HG03558 (cell line): ENCODE results near the gene CRTAP.
"Not testable (repeated sequence)": the region's sequence is repeated elsewhere in the genome, so short reads cannot be mapped to it uniquely, and the experiment has no call there.

Experiments used
- ATAC-seq: cut with Tn5 transposase; IDR thresholded peaks from one replicate; pipeline ENCODE4 v1.9.1; 2021; ENCODE audit warnings: moderate number of reproducible peaks; ENCODE audit not compliant: unreplicated experiment; ENCODE audit errors: extremely low read depth

Gene CRTAP

DNA sequence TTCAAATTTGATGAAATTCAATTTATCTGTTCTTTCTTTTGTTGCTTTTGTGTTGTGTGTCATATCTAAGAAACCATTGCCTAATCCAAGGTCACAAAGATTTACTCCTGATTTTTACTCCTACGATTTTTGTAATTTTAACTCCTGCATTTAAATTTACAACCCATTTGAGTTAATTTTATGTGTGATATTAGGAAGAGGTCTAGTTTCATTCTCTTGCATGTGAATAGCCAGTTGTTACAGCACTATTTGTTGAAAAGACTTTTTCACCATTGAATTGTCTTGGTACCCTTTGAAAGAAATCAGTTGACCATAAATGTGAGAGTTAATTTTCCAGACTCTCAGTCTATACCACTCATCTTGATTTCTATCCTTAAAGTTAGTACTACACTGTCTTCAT lies 23.9 kb downstream of the CRTAP start:
- ATAC-seq = no peak

DNA sequence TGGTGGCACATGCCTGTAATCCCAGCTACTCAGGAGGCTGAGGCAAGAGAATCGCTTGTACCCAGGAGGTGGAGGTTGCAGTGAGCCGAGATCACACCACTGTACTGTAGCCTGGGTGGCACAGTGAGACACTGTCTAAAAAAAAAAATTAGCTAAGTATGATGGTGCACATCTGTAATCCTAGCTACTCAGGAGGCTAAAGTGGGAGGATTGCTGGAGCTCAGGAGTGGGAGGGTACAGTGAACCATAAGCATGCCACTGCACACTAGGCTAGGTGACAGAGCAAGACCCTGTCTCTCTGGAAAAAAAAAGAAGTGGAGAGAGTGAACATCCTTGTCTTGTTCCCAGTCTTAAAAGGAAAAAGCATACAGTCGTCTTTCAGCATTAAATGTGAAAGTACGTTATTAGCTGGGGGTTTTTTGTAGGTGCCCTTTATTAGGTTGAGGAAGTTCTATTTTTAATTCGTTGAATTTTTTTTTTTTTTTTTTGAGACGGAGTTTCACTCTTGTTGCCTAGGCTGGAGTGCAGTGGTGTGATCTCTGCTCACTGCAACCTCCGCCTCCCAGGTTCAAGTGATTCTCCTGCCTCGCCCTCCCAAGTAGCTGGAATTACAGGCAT lies 25.3 kb downstream of the CRTAP start:
- not testable (repeated sequence) for ATAC-seq

DNA sequence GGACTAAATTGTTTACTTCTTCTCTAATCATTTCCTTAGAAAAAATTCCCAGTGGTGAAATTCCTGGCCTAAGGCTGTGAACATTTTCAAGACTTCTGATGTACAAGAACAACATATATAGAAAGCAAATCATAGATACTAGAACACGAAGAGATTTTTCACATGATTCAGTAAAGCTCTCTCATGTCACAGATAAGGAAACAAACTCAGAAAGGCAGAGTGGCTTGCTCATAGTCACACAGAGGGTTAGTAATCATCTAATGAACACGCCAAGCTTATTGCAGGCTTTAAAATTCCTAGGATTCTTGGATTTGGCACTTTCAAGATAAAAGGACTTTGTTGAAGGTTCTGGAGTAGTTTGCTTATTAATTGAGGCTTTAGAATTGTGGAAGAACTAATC lies 26.2 kb downstream of the CRTAP start:
- ATAC-seq = no peak

DNA sequence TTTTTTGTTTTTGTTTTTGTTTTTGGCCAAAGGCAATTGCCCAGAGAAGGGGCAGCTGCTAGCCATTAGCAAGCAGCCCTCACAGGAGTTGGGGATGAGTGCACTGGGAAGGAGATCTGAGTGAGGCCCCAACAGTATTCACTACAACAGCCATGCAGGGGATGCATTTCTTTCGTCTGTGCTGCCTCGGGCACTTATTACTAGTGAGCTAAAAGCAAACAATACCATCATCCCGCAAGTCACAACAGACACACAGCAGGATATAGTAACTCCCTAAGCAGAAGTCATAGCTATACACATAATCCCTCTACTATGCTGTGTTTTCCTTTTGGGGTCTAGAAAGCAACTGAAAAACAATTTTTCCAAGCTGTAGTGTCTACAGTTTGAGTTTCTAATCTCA lies 27.2 kb downstream of the CRTAP start:
- no peak for ATAC-seq

DNA sequence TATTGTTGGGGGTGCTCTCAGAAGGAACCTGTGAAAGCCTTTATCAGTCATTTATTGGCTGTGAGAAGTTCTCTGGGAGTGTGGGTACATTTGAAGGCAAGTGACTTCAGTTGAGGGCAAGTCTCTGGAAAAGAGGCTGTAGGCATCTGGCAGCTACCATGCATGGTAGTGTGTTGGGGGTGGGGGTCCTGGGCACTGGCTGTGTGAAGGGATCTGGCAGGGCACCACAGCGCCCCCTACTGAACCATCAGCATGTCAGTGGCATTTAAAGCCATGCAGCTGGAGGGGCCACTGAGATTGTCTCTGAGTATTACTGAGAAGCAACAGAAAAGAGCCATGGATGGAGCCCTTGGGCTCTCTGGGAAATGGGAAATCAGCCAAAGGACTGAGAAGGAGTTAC lies 30.6 kb downstream of the CRTAP start:
- ATAC-seq = no peak

DNA sequence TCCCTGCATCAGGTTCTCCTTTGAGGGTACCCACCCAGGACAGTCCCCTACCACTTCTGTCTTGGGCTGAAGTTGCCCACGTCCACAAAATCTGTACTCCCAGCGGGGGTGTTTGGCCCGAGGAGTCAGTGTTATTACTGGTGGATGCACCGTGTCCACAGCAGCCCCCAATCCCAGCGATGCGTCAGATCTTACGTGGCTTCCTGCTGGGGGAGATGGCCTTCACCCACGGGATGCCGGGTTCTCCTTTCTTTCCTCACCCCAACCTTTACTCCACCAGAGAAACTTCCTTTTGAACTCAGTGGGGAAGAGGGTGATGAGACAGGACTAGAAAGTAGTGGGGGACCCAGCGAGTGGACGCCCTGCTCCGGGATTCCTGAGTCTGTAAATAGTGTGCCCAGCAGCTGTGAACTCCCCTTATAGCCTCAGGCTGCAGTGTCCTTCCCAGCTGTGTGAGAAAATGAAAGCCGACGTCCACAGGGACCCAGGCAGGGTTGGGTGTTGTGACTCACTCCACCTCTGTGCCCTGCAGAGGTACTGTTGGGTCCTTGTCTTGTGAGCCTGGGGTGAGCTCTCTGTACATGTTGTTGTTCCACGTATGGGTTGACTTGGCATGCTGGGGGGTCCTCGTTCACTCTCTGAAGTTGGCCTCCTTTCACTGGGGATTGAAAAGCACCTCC lies 31.5 kb downstream of the CRTAP start:
- no peak for ATAC-seq

DNA sequence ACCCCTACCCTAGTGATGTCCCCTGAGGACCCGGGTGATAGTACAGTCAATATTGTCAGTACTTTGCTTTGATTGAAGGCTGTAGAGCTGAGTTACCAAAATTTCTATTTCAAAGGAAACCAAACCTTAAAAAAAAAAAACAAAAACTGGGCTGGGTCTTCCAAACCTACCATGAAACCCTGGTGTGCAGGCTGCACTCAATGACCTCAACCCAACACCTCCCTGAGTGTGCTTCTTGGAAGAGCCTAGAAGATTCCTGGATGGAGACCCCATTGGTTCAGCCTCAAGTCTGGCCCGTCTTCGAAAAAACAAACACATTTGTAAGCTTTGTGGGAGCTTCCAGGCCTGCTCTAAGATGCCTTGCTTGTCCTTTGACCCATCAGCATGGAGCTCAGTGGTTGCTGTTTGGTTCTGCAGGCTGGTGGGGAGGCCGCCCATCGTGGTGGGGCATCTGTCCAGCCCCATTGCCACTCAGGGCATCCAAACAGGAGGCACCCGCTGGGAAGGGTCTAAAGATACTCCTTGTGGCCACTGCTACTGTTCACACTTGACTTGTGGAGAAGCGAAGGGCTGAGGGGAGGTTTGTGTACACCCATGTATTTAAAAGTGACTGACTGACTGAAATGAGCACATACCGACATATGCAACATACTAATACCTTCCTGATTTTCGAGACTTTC lies 32.2 kb downstream of the CRTAP start:
- no peak for ATAC-seq

DNA sequence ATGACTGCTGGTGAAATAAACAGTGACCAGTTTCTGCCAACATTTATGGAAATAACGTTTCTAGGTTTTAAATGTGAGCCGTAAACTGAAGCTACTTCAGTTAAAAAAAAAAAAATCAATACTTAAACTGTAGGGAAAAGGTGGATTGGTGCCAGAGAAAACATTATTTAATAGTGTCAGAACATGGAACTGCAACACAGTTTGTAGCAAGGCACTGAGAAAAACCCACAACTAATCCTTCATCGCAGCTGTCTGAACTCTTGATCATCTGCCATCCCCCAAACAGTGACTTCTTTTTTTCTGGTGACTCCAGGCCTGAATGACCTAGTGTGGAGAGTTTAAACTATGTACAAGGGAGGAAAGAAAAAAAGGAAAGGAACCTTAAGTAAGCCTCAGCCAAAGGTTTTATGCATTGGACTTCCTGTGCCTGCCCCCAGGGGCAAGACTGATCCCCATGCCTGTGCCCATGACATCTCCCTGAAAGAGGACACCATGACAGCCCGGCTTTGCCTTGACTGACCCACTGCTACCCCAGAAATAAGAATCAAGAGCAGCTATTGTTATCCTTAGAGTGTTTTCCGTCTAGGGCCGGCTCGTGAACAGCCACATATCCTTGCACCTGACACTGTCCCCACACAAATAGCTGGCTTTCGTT lies 33.1 kb downstream of the CRTAP start:
- no peak for ATAC-seq

DNA sequence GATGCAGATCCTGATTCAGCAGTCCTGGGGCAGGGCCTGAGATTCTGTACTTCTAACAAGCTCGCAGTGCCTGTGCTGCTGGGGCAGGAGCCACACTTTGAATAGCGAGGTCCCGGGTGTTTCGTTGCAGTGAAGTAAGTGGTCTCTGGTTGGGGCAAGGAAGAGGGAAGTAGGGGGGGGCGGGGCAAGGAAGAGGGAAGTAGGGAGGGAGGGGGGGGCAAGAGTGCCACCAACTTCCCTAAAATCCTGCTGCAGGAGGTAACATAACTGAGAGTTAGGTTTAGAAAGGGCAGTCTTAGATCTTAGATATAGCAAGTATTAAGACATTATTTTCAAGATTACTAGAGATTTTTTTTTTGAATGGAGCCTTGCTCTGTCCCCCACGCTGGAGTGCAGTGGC lies 35.5 kb downstream of the CRTAP start:
- no peak for ATAC-seq

DNA sequence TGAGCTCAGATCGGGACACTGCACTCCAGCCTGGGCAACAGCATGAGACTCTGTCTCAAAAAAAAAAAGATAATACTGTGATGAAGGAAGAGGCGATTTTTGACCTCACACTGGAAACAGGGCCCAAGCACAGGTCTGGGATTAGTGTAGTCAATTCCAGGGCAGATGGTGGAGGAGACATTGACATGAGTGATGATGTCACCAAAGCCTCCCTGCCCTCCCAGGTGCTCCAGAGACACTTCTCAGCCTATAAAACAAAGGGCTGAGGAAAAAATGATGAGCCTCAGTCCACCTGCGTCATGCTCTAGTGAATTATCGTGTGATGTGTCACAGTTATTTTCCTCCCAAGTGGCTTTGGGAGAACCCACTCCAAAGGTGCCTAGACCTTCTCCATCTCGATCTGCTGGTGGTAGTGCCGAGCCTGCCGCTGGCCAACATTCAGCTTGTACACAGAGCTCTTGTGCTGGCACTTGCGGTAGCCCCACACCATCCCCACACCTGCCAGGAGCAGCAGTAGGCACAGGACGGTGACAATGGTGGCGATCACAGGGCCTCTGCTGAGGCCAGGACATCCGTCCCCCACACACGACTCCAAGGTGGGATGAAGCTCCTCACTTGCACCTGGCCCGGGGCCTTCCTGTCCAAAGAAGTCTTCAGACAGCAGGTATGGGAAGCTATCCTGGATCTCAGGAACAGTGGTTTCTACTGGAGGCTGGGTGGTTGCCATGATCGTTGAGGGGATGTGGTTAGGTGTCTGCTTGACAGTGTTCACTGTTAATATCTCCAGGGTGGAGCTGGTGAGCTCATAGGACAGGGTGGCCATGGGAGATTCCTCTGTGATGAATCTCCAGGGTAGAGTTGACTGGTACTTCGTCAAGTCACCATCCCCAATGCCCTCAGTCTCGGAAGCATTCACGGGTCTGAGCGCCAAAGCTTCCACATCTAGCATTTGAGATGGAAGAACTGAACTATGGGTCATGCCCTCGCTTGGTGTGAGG lies 38.8 kb downstream of the CRTAP start:
- ATAC-seq = no peak

DNA sequence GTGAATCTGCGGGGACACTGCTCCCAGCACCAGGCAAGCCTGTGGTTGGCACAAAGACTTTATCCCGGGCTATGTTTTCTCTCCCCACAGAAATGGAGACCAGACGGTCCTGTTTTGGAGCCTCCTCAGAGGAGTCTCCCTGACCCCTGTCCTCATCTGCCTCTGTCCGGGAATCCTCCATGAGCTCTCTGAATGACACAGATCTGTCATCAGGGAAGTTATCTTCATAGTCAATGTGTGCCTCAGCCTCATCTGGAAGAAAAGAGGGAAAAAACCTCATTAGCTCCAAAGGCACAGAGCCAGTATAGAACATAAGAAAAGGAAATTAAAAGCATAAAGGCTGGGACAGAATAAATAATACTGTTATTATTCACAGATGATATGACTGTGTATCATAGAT lies 40.0 kb downstream of the CRTAP start:
- no peak for ATAC-seq

DNA sequence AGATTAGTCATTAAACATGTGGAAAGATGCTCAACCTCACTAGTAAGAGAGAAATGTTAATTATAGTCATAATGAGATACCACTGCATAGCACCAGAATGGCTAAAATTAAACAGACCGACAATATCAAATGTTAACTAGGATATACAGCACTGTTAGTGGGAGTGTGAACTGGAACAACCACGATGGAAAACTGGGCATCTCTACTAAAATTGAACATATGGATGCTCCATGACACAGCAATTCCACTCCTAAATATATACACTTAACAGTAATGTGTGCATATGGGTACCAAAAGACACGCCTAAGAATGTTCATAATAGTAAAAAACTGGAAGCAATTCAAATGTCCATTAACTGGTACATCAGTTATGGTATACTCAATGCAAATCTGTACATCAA lies 41.5 kb downstream of the CRTAP start:
- ATAC-seq = no peak

DNA sequence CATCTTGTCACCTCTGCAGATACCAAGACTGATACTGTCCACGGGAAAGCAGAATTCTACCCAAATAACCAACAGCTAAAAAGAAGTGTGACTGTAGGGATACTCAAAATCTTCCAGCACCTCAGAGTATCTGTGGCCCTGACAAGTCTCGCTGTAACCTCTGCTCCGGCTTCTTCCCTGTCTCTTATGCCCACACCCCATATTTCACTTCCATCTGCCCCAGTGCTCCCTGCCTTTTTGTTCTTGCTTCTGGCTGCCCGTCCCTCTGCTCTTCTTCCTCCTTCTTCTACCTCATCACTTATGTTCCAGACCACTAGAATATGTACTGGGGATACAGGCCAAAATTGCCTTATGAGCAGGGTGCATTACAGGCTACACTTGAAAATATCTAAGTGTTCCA lies 45.4 kb downstream of the CRTAP start:
- ATAC-seq = no peak

DNA sequence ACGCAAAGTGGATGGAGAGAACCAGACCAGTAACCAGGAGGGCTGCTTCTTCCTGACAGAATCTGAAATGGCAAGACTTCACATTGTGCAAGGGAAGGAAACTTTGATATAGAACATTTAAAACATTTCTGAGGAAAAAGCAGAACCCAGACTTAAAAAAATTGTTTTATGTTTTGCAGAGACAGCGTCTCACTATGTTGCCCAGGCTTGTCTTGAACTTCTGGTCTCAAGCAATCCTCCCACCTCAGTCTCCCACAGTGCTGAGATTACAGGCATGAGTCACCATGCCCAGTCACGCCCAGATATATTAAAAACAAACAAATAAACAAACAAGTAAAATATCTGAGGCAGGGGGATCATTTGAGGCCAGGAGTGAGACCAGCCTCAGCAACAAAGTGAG lies 46.2 kb downstream of the CRTAP start:
- ATAC-seq = no peak

DNA sequence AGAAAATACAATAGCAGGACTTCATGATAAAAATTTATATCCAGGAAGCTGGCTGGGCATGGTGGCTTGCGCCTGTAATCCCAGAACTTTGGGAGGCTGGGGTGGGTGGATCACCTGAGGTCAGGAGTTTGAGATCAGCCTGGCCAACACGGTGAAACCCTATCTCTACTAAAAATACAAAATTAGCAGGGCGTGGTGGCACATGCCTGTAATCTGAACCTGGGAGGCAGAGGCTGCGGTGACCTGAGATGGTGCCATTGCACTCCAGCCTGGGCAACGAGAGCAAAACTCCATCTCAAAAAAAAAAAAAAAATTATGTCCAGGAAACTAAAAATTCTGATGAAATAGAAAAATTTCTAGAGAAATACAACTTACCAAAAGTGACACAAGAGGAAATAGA lies 48.8 kb downstream of the CRTAP start:
- ATAC-seq = not testable (repeated sequence)

DNA sequence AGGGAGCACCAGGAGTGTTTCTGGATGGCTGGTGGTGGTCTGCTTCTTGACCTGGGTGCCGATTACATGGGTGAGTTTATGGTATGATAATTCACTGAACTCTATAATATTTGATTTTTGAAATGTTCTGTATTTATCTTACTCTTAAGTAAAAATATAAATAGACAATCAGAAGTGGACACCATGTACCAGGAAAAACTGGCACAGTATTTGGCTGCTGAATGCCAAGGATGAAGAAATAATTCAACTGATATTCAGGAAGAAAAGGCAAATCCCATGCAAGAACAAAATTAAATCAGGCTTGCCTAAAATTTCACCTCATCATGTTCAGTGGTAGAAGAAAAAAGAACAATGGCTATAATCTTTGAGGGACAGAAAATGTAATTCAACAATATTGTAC lies 51.6 kb downstream of the CRTAP start:
- ATAC-seq = no peak

DNA sequence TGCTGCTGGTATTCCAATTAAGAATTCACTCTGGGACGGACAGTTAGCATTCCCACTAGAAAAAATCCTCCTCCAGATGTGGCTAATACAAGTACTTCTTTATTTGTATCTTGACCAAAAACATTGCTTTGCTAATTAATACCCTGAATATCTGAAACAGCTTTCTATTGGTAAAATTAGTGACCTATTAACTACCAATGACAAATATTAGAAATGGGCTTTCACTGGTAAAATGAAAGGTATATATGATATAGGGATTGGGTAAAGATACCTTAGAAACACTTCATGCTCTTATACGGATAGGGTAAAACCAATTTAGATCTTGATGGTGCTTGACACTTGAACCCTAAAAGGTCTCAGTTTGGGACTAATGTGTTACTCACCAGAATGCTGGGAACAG lies 52.3 kb downstream of the CRTAP start:
- ATAC-seq = no peak

DNA sequence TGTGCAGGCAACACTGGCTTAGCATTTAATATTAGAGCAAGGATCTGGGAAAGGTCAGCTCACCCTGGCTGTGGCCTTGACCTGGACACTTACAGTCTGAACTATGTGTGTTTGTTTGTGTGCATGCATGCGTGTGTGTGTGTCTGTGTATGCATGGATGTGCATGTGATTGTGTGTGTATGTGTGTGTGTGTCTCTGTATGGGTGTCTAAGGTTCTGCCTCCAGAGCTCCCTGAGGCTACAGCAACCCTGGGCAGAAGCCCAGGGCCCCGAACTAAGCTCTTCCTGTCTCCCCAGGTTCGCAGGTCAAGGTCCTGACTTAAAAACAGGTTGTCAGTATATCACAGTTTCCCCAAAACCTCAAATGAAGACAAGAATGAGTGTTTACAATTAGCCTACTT lies 53.5 kb downstream of the CRTAP start:
- no peak for ATAC-seq

DNA sequence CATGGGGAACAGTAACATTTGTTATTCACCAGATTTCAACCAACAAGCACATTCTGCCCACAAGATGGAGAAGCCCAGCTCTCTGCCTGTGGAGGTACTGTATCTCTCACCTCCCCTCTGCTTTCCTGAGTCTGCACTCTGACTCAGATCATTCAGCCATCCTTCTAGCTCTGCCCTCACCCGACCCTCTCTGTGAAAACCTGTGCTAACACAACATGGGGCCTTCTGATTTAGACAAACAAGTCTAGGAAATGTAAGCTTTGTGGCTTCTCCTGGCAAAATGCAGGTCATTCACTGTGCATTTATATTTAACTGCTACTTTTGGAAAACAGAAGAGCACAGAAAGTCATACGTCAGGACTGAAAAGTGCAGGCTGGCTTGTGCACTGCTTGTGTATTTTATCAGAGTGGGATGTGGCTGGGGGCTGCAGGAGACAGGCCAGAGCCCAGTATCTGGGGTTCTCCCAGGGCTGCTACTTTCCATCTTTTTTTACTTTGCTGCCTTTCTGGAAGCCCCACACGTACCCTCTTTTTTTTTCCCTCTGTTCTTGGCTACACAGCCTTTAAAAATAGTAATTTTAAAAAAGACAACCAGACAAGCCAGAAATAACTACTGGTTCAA lies 54.0 kb downstream of the CRTAP start:
- ATAC-seq = no peak

DNA sequence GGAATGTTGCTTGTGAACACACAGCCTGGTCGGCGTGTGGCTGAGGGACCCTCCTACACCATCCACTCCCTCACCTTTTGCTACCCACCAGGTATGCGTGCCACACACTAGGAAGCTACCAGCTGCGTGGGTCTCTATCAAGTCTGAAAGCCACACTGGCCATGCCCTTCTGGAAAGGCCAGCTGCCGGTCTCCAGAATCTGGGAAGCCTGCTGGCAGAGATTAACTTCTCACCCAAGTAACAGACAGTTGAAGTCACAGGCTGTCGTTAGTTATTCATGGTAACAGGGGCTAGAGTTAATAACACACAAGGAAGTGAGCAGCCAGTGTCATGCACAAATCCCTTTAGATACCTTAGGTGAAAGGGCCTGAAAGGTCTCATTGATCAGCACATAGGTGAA lies 56.7 kb downstream of the CRTAP start:
- ATAC-seq = no peak
